GM20431 (cell line): ENCODE data around the gene COL5A2.

Experiments used
- in situ Hi-C: fragments of 300-500 bp; cut with MseI, MboI; formaldehyde crosslinking; loops from one replicate; pipeline ENCODE4 v1.15.0; 2020; ENCODE audit warnings: low sequenced_read_pairs; ENCODE audit not compliant: unreplicated experiment

The COL5A2 gene

GRCh38 chr2:189151906-189152305, 27.7 kb downstream of the COL5A2 start:
- in situ Hi-C loops = no loop called here

- in situ Hi-C loops = no loop called here
These were observed 29.5 kb downstream of the COL5A2 start for GRCh38 chr2:189150033-189150432.

- in situ Hi-C loops = no loop called here
These were observed 31.6 kb downstream of the COL5A2 start for GRCh38 chr2:189147989-189148388.

GRCh38 chr2:189147361-189147760, 32.2 kb downstream of the COL5A2 start:
- in situ Hi-C loops = no loop called here

GRCh38 chr2:189146553-189146952, 33.0 kb downstream of the COL5A2 start:
- in situ Hi-C loops = no loop called here

- in situ Hi-C loops = no loop called here
These were observed 34.8 kb downstream of the COL5A2 start for GRCh38 chr2:189144700-189145211.

GRCh38 chr2:189143925-189144324, 35.6 kb downstream of the COL5A2 start:
- in situ Hi-C loops = no loop called here

GRCh38 chr2:189142893-189143759, 36.4 kb downstream of the COL5A2 start:
- in situ Hi-C loops = no loop called here

- in situ Hi-C loops = no loop called here
These were observed 40.8 kb downstream of the COL5A2 start for GRCh38 chr2:189138800-189139199.

GRCh38 chr2:189137519-189137918, 42.0 kb downstream of the COL5A2 start:
- in situ Hi-C loops = no loop called here

- in situ Hi-C loops = no loop called here
These were observed 45.1 kb downstream of the COL5A2 start for GRCh38 chr2:189134485-189134884.

GRCh38 chr2:189131991-189132390, 47.6 kb downstream of the COL5A2 start:
- in situ Hi-C loops = no loop called here

GRCh38 chr2:189129971-189130370, 49.6 kb downstream of the COL5A2 start:
- in situ Hi-C loops = no loop called here

GRCh38 chr2:189128970-189129369, 50.6 kb downstream of the COL5A2 start:
- in situ Hi-C loops = no loop called here

- in situ Hi-C loops = no loop called here
These were observed 51.8 kb downstream of the COL5A2 start for GRCh38 chr2:189127756-189128155.

- in situ Hi-C loops = no loop called here
These were observed 54.4 kb downstream of the COL5A2 start for GRCh38 chr2:189125195-189125594.

- in situ Hi-C loops = no loop called here
These were observed 55.4 kb downstream of the COL5A2 start for GRCh38 chr2:189124175-189124574.

- in situ Hi-C loops = no loop called here
These were observed 61.2 kb downstream of the COL5A2 start for GRCh38 chr2:189118386-189118785.

GRCh38 chr2:189116979-189117378, 62.6 kb downstream of the COL5A2 start:
- in situ Hi-C loops = no loop called here

GRCh38 chr2:189116087-189116486, 63.5 kb downstream of the COL5A2 start:
- in situ Hi-C loops = no loop called here

- in situ Hi-C loops = no loop called here
These were observed 64.4 kb downstream of the COL5A2 start for GRCh38 chr2:189115126-189115525.

- in situ Hi-C loops = no loop called here
These were observed 65.6 kb downstream of the COL5A2 start for GRCh38 chr2:189113963-189114362.
